Natural killer cell (primary cell): ENCODE results near the gene KRT81. TPM values are rescaled to one million over a fixed set of nuclear protein-coding genes. Genes with fewer than 3 reads are reported as not detected.
A peak's percentile ranks its signal among the peaks of the same experiment; 100 is the strongest.
"Not testable (repeated sequence)": the region's sequence is repeated elsewhere in the genome, so short reads cannot be mapped to it uniquely, and the experiment has no call there.

Source experiments
- ATAC-seq, 3 donors: fragments of 150-1000 bp in 2 of 3; fragments of 200-7000 bp in 1 of 3; cut with Tn5 transposase; 1 replicate in 1 of 3; 2 replicates in 2 of 3; pipeline ENCODE4 v1.10.0; 2021; ENCODE audit warnings: mild to moderate bottlenecking in 2 of 3, moderate library complexity in 2 of 3
- DNase-seq, 2 donors: peaks; one replicate each; pipeline versions ENCODE4 v3.0.0 to v3.0.0-alpha.2; 2013 to 2021; ENCODE audit warnings: mixed read lengths in 1 of 2
- H3K27ac ChIP-seq: one replicate; pipeline ENCODE4 v1.5.1; 2013; ENCODE audit warnings: mild to moderate bottlenecking, low read length
- H3K27me3 ChIP-seq: one replicate; pipeline ENCODE4 v1.6.1; 2013; ENCODE audit warnings: low read length; ENCODE audit not compliant: control insufficient read depth, insufficient read depth
- H3K36me3 ChIP-seq: one replicate; pipeline ENCODE4 v1.6.1; 2013; ENCODE audit warnings: low read length; ENCODE audit not compliant: control insufficient read depth, insufficient read depth
- H3K4me1 ChIP-seq: one replicate; pipeline ENCODE4 v1.6.1; 2013; ENCODE audit warnings: low read length; ENCODE audit not compliant: control insufficient read depth, insufficient read depth
- H3K4me3 ChIP-seq: one replicate; pipeline ENCODE4 v1.5.1; 2013; ENCODE audit warnings: low read length
- H3K9me3 ChIP-seq: one replicate; pipeline ENCODE4 v1.6.1; 2013; ENCODE audit warnings: low read length; ENCODE audit not compliant: control insufficient read depth, insufficient read depth
- H3K27ac Mint-ChIP-seq, 2 donors: one replicate each; pipeline ENCODE4 v1.8.0; 2022; ENCODE audit warnings: mild to moderate bottlenecking in 2 of 2, mixed read lengths in 2 of 2, moderate library complexity in 1 of 2
- H3K27me3 Mint-ChIP-seq, 2 donors: one replicate each; pipeline ENCODE4 v1.8.0; 2022; ENCODE audit warnings: low read depth in 2 of 2, mixed read lengths in 2 of 2
- H3K36me3 Mint-ChIP-seq: one replicate; pipeline ENCODE4 v1.8.0; 2022; ENCODE audit warnings: mixed read lengths
- H3K4me1 Mint-ChIP-seq, 2 donors: one replicate each; pipeline ENCODE4 v1.8.0; 2022; ENCODE audit warnings: mixed read lengths in 2 of 2
- H3K4me3 Mint-ChIP-seq: one replicate; pipeline ENCODE4 v1.8.0; 2022; ENCODE audit warnings: mild to moderate bottlenecking, moderate library complexity, mixed read lengths
- H3K9me3 Mint-ChIP-seq, 2 donors: one replicate each; pipeline ENCODE4 v1.8.0; 2022; ENCODE audit warnings: mixed read lengths in 2 of 2
- CTCF ChIP-seq: fragments of 200-600 bp; IDR thresholded peaks from one replicate; pipeline ENCODE4 v1.8.0; 2022; ENCODE audit warnings: antibody characterized with exemption
- WGBS: methylation state at CpG from one replicate; pipeline ENCODE4 v1.1.7; 2013; ENCODE audit warnings: missing lambda C conversion rate; ENCODE audit not compliant: insufficient coverage; 5-methylcytosine and 5-hydroxymethylcytosine counted together
- intact Hi-C: fragments of 100-400 bp; cut with micrococcal nuclease; formaldehyde crosslinking; loops from one replicate; pipeline ENCODE4 v1.14.2; 2022
- total RNA-seq, 4 donors: library from RNA; stranded (reverse); fragments of 120-200 nt in 1 of 4; gene quantifications; one replicate each; pipeline versions ENCODE4 v1.2.3 to v1.2.4, GENCODE V29; 2013 to 2022

Gene KRT81
- total RNA-seq, 3 donors from 2014 or later (not counting 1 experiment from before 2014, with no cell fraction given) = 0.28 to 1.4 (median 1.3) TPM

- Histone ChIP-seq H3K27ac (no peak overlapping the region), H3K9me3 (no peaks in the 10 kb centered on the region), H3K27me3 (peaks cover 22% of the 10 kb centered on the region), H3K4me1 (peaks cover 37% of the 10 kb centered on the region), H3K36me3 (no peaks in the 10 kb centered on the region), H3K4me3 (no peak overlapping the region)
- Mint-ChIP-seq H3K9me3 (no peaks in the 10 kb centered on the region), H3K27me3 (peaks cover 0 to 47% of the 10 kb centered on the region in 2 donors), H3K4me3 (peak overlapping the region; percentile 17), H3K36me3 (no peaks in the 10 kb centered on the region), H3K4me1 (peaks cover 49 to 51% of the 10 kb centered on the region in 2 donors), H3K27ac (peak overlapping the region in 1 of 2 donors; percentile 51)
- WGBS = 94% methylated on average over 2 of the region's 2 CpGs
- no peak for DNase-seq
- ATAC-seq = no peak
- no peak for TF ChIP-seq CTCF
- intact Hi-C loops = loop anchor here (10.0 kb wide), 1 partner anchor 48 kb away; no protein-coding TSS in a partner anchor
Observed at GRCh38 chr12:52306731-52307130, 15.4 kb upstream of the KRT81 start.

- H3K36me3 ChIP-seq = no peaks in the 10 kb centered on the region
- Mint-ChIP-seq H3K36me3 (no peaks in the 10 kb centered on the region), H3K4me3 (peak overlapping the region; percentile 72), H3K4me1 (peaks cover 51% of the 10 kb centered on the region in 2 donors), H3K9me3 (no peaks in the 10 kb centered on the region), H3K27ac (peak overlapping the region in 1 of 2 donors; percentile 51), H3K27me3 (peaks cover 0 to 41% of the 10 kb centered on the region in 2 donors)
- intact Hi-C loops = loop anchor here (10.0 kb wide), 1 partner anchor 49 kb away; no protein-coding TSS in a partner anchor
- TF ChIP-seq CTCF = peak; percentile 28
- DNase-seq = no peak
- no peak for ATAC-seq
- no peak overlapping the region for H3K27ac ChIP-seq
- H3K9me3 ChIP-seq = no peaks in the 10 kb centered on the region
- H3K4me3 ChIP-seq = no peak overlapping the region
- H3K27me3 ChIP-seq = peaks cover 21% of the 10 kb centered on the region
- peaks cover 37% of the 10 kb centered on the region for H3K4me1 ChIP-seq
- WGBS = 78% methylated on average over 11 of the region's 11 CpGs
Observed at GRCh38 chr12:52305921-52306705, 14.8 kb upstream of the KRT81 start.

- intact Hi-C loops = loop anchor here (10.0 kb wide), 1 partner anchor 50 kb away; no protein-coding TSS in a partner anchor
- H3K27ac ChIP-seq, H3K9me3 Mint-ChIP-seq, H3K4me3 ChIP-seq, H3K36me3 Mint-ChIP-seq, H3K36me3 ChIP-seq, H3K9me3 ChIP-seq: not testable (repeated sequence)
- peak; percentile 17 to 59 for DNase-seq
- Mint-ChIP-seq H3K4me3 (peak overlapping the region; percentile 84), H3K27me3 (peaks cover 0 to 30% of the 10 kb centered on the region in 2 donors), H3K4me1 (peaks cover 51 to 55% of the 10 kb centered on the region in 2 donors), H3K27ac (peak overlapping the region; percentile 79 to 82)
- peak; percentile 71 to 82 (median 75) for ATAC-seq
- H3K4me1 ChIP-seq = peaks cover 37% of the 10 kb centered on the region
- peaks cover 17% of the 10 kb centered on the region for H3K27me3 ChIP-seq
- WGBS = 28% methylated on average over 12 of the region's 15 CpGs
Observed at GRCh38 chr12:52304941-52305411, 13.6 kb upstream of the KRT81 start.

- Mint-ChIP-seq H3K27me3 (peaks cover 0 to 12% of the 10 kb centered on the region in 2 donors), H3K4me1 (peaks cover 32 to 37% of the 10 kb centered on the region in 2 donors)
- H3K27ac ChIP-seq, DNase-seq, H3K36me3 ChIP-seq, H3K9me3 ChIP-seq, ATAC-seq, H3K9me3 Mint-ChIP-seq, H3K4me3 Mint-ChIP-seq, H3K36me3 Mint-ChIP-seq, H3K4me3 ChIP-seq, H3K27me3 ChIP-seq, H3K27ac Mint-ChIP-seq: not testable (repeated sequence)
- H3K4me1 ChIP-seq = peaks cover 22% of the 10 kb centered on the region
- intact Hi-C loops = loop anchor here (10.0 kb wide), 1 partner anchor 52 kb away; no protein-coding TSS in a partner anchor
- WGBS = no CpG with 5 or more reads among the region's 5 CpGs
Observed at GRCh38 chr12:52302242-52302914, 11.0 kb upstream of the KRT81 start.

GRCh38 chr12:52301721-52302120, 10.4 kb upstream of the KRT81 start:
- H3K27ac Mint-ChIP-seq, H3K27me3 ChIP-seq, DNase-seq, H3K4me3 ChIP-seq, H3K9me3 Mint-ChIP-seq, H3K4me3 Mint-ChIP-seq, H3K9me3 ChIP-seq, H3K36me3 ChIP-seq, H3K36me3 Mint-ChIP-seq, ATAC-seq, H3K27ac ChIP-seq, H3K27me3 Mint-ChIP-seq: not testable (repeated sequence)
- peaks cover 22% of the 10 kb centered on the region for H3K4me1 ChIP-seq
- WGBS = 93% methylated on average over 13 of the region's 31 CpGs
- intact Hi-C loops = loop anchor here (10.0 kb wide), 1 partner anchor 53 kb away; no protein-coding TSS in a partner anchor
- peaks cover 26 to 37% of the 10 kb centered on the region in 2 donors for H3K4me1 Mint-ChIP-seq
